Gastroesophageal sphincter (tissue), 4 donors: ENCODE data around the gene SCGB1D1. TPM values are rescaled to one million over a fixed set of nuclear protein-coding genes. Genes with fewer than 3 reads are reported as not detected.

Source experiments
- ATAC-seq: fragments of 150-250 bp; one replicate; pipeline ENCODE4 v1.9.1; 2016; ENCODE audit warnings: mild to moderate bottlenecking, moderate library complexity
- H3K27ac ChIP-seq, 4 donors: fragments of 200-600 bp; sonication (generic) in 3 of 4; 1 replicate in 3 of 4; 2 replicates in 1 of 4; pipeline ENCODE4 v1.5.1; 2016 to 2019
- H3K27me3 ChIP-seq: fragments of 200-600 bp; sonication (generic); one replicate; pipeline ENCODE4 v1.5.1; 2019
- H3K36me3 ChIP-seq, 2 donors: fragments of 200-600 bp; sonication (generic); one replicate each; pipeline ENCODE4 v1.5.1; 2019; ENCODE audit warnings: control low read depth in 1 of 2
- H3K4me1 ChIP-seq, 3 donors: fragments of 200-600 bp; sonication (generic); 1 replicate in 2 of 3; 2 replicates in 1 of 3; pipeline ENCODE4 v1.5.1; 2016 to 2019; ENCODE audit warnings: control low read depth in 2 of 3
- H3K4me3 ChIP-seq, 2 donors: fragments of 200-600 bp; sonication (generic); one replicate each; pipeline ENCODE4 v1.5.1; 2019; ENCODE audit warnings: mild to moderate bottlenecking in 1 of 2, moderate library complexity in 1 of 2
- H3K9me3 ChIP-seq, 3 donors: fragments of 200-600 bp; sonication (generic); one replicate each; pipeline ENCODE4 v1.5.1; 2017 to 2019; ENCODE audit warnings: control low read depth in 2 of 3
- EP300 ChIP-seq: sonication (generic); formaldehyde crosslinking; IDR thresholded peaks from one replicate; pipeline ENCODE4 v1.6.1; 2017; ENCODE audit warnings: antibody characterized with exemption, mild to moderate bottlenecking
- POLR2A ChIP-seq, 2 donors: fragments of 450-650 bp; IDR thresholded peaks; one replicate each; pipeline ENCODE4 v1.6.1; 2017; ENCODE audit warnings: antibody characterized with exemption in 2 of 2, mild to moderate bottlenecking in 2 of 2, moderate library complexity in 1 of 2
- POLR2AphosphoS5 ChIP-seq: sonication (generic); formaldehyde crosslinking; IDR thresholded peaks from one replicate; pipeline ENCODE4 v1.6.1; 2017; ENCODE audit warnings: antibody characterized with exemption
- WGBS, 2 donors: methylation state at CpG; one replicate each; pipeline ENCODE4 v1.1.5; 2018; ENCODE audit warnings: low coverage in 1 of 2; 5-methylcytosine and 5-hydroxymethylcytosine counted together
- total RNA-seq, 4 donors: library from RNA; depleted of rRNA; stranded (reverse); fragments of >200 nt; gene quantifications; one replicate each; pipeline ENCODE4 v1.1.0, GENCODE V29; 2016
- TF ChIP-seq, protein P1 (sequence below), 4 experiments: fragments of 200-600 bp in 2 of 4; fragments of 450-650 bp in 2 of 4; sonication (generic) in 1 of 4; IDR thresholded peaks; one replicate each; pipeline ENCODE4 v1.5.1; 2017 to 2019; ENCODE audit warnings: antibody characterized with exemption in 4 of 4, mild to moderate bottlenecking in 2 of 4, moderate library complexity in 2 of 4

SCGB1D1 gene
- total RNA-seq, 4 donors from 2014 or later: not detected

DNA sequence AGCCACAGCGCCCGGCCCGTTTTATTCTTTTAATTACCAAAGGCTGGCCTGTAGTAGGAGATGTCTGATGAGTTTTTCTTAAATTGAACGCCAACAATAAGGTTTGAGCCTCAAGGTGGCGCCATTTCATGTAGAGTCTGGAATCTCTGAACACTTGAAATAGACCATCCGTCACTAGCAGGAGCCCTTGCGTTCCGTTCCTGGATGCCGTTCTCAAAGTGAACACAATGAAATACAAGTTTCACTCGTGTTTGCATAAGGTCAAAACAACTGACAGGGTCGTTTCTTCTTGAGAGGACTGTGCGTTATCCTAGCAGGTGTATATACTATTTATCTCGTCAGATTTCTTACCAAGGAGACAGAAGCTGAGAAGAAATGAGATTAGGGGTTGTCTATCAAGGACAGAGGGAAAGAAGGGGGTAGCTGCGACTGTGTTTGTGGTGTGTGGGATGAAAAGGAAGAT is 18.7 kb upstream of the SCGB1D1 start:
- Histone ChIP-seq H3K36me3 (no peaks in the 10 kb centered on the region), H3K4me3 (no peak overlapping the region), H3K4me1 (peaks cover 0 to 7% (median 0%) of the 10 kb centered on the region in 3 donors), H3K27me3 (peaks cover 47% of the 10 kb centered on the region), H3K9me3 (no peaks in the 10 kb centered on the region), H3K27ac (peak overlapping the region in 1 of 4 donors; percentile 41)
- ATAC-seq: peak; percentile 73
- TF ChIP-seq, protein P1, sequence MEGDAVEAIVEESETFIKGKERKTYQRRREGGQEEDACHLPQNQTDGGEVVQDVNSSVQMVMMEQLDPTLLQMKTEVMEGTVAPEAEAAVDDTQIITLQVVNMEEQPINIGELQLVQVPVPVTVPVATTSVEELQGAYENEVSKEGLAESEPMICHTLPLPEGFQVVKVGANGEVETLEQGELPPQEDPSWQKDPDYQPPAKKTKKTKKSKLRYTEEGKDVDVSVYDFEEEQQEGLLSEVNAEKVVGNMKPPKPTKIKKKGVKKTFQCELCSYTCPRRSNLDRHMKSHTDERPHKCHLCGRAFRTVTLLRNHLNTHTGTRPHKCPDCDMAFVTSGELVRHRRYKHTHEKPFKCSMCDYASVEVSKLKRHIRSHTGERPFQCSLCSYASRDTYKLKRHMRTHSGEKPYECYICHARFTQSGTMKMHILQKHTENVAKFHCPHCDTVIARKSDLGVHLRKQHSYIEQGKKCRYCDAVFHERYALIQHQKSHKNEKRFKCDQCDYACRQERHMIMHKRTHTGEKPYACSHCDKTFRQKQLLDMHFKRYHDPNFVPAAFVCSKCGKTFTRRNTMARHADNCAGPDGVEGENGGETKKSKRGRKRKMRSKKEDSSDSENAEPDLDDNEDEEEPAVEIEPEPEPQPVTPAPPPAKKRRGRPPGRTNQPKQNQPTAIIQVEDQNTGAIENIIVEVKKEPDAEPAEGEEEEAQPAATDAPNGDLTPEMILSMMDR (IDR thresholded peaks at IDR 0.05): peak; percentile 33 to 73 (median 63)
- TF ChIP-seq POLR2AphosphoS5: no peak
- TF ChIP-seq POLR2A (IDR thresholded peaks at IDR 0.05): no peak
- no peak for TF ChIP-seq EP300
- 6 to 7% methylated on average over 9 to 11 of the region's 14 CpGs for WGBS, 2 donors

DNA sequence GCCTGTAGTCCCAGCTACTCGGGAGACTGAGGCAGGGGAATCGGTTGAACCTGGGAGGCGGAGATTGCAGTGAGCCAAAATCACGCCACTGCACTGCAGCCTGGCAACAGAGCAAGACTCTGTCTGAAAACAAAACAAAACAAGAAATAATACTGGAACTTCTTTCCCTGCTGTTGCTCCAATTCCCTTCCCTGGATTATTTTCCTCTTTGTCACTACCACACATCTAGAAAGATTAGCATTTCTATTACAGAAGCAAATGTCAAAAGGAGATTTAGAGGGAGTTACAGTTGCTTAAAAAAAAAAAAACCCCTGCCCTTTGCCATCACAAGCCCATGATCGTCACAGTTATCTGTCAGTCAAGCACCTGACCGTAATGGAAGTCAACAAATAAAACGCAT is 17.7 kb upstream of the SCGB1D1 start:
- H3K4me1 ChIP-seq: peaks cover 0 to 7% (median 0%) of the 10 kb centered on the region in 3 donors
- no peak overlapping the region for H3K27ac ChIP-seq
- ATAC-seq: no peak
- 42 to 48% methylated on average over 6 to 7 of the region's 7 CpGs for WGBS, 2 donors
- H3K36me3 ChIP-seq: no peaks in the 10 kb centered on the region
- TF ChIP-seq EP300 (no peak), POLR2AphosphoS5 (no peak), POLR2A (IDR thresholded peaks at IDR 0.05) (no peak)
- TF ChIP-seq, protein P1 (IDR thresholded peaks at IDR 0.05): no peak
- peaks cover 48% of the 10 kb centered on the region for H3K27me3 ChIP-seq
- H3K4me3 ChIP-seq: no peak overlapping the region
- H3K9me3 ChIP-seq: no peaks in the 10 kb centered on the region

DNA sequence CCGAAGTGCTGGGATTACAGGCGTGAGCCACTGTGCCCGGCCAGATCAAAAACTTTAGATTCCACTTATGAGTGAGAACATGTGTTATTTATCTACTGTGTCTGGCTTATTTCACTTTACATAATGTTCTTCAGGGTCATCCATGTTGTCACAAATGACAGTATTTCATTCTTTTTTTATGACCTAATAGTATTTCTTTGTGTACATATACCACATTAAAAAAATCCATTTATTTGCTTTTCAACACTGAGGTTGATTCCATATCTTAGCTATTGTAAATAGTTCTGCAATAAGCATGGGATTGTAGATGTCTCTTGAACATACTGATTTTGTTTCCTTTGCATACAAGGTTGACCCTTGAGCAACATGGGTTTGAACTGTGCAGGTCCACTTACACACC is 13.2 kb upstream of the SCGB1D1 start:
- ATAC-seq: no peak
- TF ChIP-seq, protein P1 (IDR thresholded peaks at IDR 0.05): no peak
- no peak for TF ChIP-seq POLR2AphosphoS5
- TF ChIP-seq EP300: no peak
- TF ChIP-seq POLR2A (IDR thresholded peaks at IDR 0.05): no peak
- Histone ChIP-seq H3K9me3 (no peaks in the 10 kb centered on the region), H3K4me1 (no peaks in the 10 kb centered on the region), H3K36me3 (no peaks in the 10 kb centered on the region), H3K27ac (no peak overlapping the region), H3K4me3 (no peak overlapping the region), H3K27me3 (peaks cover 44% of the 10 kb centered on the region)
- WGBS, 2 donors: 61% methylated on average over 2 of the region's 3 CpGs; no CpG with 5 or more reads in 1 of the 2 donors

DNA sequence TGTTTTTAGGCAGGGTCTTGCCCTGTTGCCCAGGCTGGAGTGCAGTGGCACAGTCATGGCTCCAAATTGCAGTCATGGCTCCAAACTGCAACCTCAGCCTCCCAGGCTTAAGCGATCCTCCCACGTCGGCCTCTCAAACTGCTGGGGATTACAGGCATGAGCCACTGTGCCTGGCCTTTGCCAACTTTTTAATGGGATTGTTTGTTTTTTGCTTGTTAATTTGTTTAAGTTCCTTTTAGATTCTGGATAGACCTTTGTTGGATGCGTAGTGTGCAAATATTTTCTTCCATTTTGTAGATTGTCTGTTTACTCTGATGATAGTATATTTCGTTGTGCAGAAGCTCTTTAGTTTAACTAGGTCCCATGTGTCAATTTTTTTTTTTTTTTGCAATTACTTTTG is 10.0 kb upstream of the SCGB1D1 start:
- 71 to 79% methylated on average over 1 to 5 of the region's 5 CpGs for WGBS, 2 donors
- Histone ChIP-seq H3K4me1 (no peaks in the 10 kb centered on the region), H3K4me3 (no peak overlapping the region), H3K27ac (no peak overlapping the region), H3K27me3 (peaks cover 39% of the 10 kb centered on the region), H3K9me3 (peaks cover 0 to 17% (median 0%) of the 10 kb centered on the region in 3 donors), H3K36me3 (no peaks in the 10 kb centered on the region)
- ATAC-seq: no peak
- no peak for TF ChIP-seq EP300
- no peak for TF ChIP-seq POLR2AphosphoS5
- no peak for TF ChIP-seq POLR2A (IDR thresholded peaks at IDR 0.05)
- TF ChIP-seq, protein P1 (IDR thresholded peaks at IDR 0.05): no peak

DNA sequence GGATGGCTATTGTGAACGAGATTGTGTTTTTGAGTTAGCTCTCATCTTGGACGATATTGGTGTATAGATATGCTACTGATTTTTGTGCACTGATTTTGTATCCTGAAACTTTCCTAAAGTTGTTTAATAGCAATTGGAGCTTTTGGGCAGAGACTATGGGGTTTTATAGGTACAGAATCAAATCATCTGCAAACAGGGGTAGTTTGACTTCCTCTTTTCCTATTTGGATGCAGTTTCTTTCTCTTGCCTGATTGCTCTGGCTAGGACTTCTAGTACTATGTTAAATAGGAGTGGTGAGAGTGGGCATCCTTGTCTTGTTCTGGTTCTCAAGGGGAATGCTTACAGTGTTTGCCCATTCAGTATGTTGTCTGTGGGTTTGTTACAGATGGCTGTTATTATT is 8.9 kb upstream of the SCGB1D1 start:
- H3K4me3 ChIP-seq: no peak overlapping the region
- no peak for ATAC-seq
- TF ChIP-seq POLR2A (IDR thresholded peaks at IDR 0.05): no peak
- no peak for TF ChIP-seq POLR2AphosphoS5
- TF ChIP-seq EP300: no peak
- TF ChIP-seq, protein P1 (IDR thresholded peaks at IDR 0.05): no peak
- peaks cover 39% of the 10 kb centered on the region for H3K27me3 ChIP-seq
- H3K9me3 ChIP-seq: peaks cover 0 to 17% (median 0%) of the 10 kb centered on the region in 3 donors
- 68 to 92% methylated on average over 2 of the region's 2 CpGs for WGBS, 2 donors
- H3K4me1 ChIP-seq: no peaks in the 10 kb centered on the region
- H3K27ac ChIP-seq: no peak overlapping the region
- H3K36me3 ChIP-seq: no peaks in the 10 kb centered on the region
